ENCODE data around the gene RHEB. TPM values are rescaled to one million over a fixed set of nuclear protein-coding genes. Genes with fewer than 3 reads are reported as not detected.
A peak's percentile ranks its signal among the peaks of the same experiment; 100 is the strongest.

The RHEB gene
- total and polyA plus RNA-seq, 2 of the 13 experiments (the other 11 are each of a cell fraction or from before 2014, with no cell fraction given) = 55.0 to 77.6 TPM

GRCh38 chr7:151462306-151462779 is 57.4 kb downstream of the RHEB start:
- TF ChIP-seq SRSF4 (IDR thresholded peaks at IDR 0.05; ENCODE audit: low read depth, low read length, poor library complexity, severe bottlenecking) (no peak), PAWR (CRISPR knock-in tag; IDR thresholded peaks at IDR 0.05; ENCODE audit: borderline replicate concordance) (no peak), ZFP1 (CRISPR knock-in tag; IDR thresholded peaks at IDR 0.05) (peak; percentile 98), CREM (IDR thresholded peaks at IDR 0.05) (no peak), CREM (CRISPR knock-in tag; IDR thresholded peaks at IDR 0.05) (no peak), ZNF496 (CRISPR knock-in tag; IDR thresholded peaks at IDR 0.05; ENCODE audit: insufficient replicate concordance) (no peak), ZNF547 (CRISPR knock-in tag; IDR thresholded peaks at IDR 0.05) (no peak)
- Histone ChIP-seq H3K9ac (ENCODE audit: insufficient read depth, low read depth, low read length) (no peak overlapping the region), H2AFZ (ENCODE audit: low read length) (no peak overlapping the region), H3K4me1 (ENCODE audit: insufficient read depth, low read length) (peaks cover 19% of the 10 kb centered on the region), H4K20me1 (ENCODE audit: insufficient read depth, low read length) (no peaks in the 10 kb centered on the region), H3K9me3 (ENCODE audit: low read length) (peaks cover 16% of the 10 kb centered on the region), H3K79me2 (ENCODE audit: insufficient read depth, low read length) (no peaks in the 10 kb centered on the region), H3K27me3 (ENCODE audit: control insufficient read depth in 1 of 2, insufficient read depth in 2 of 2, low read length in 2 of 2) (peaks cover 0 to 16% of the 10 kb centered on the region in 2 experiments; a peak in 2 of 5 replicates), H3K4me3 (replicated peaks in 1 of 3; ENCODE audit: insufficient read depth in 1 of 3, low read depth in 2 of 3, low read length in 3 of 3) (no peak overlapping the region), H3K36me3 (replicated peaks in 1 of 2; ENCODE audit: control insufficient read depth in 1 of 2, insufficient read depth in 2 of 2, low read length in 2 of 2) (peaks cover 5 to 16% of the 10 kb centered on the region in 2 experiments; a peak in 4 of 5 replicates), H3K27ac (ENCODE audit: extremely low read length, insufficient read depth, low read length) (no peak overlapping the region), H3K4me2 (ENCODE audit: low read depth, low read length) (no peak overlapping the region)
- ChIA-PET CTCF (ENCODE audit: low intra/inter-chr PET ratio, low total read pairs) (no interaction called here), POLR2A (no interaction called here)
- ATAC-seq (no peak), FAIRE-seq (no peak), DNase-seq (ENCODE audit: low spot score) (no peak)
- intact Hi-C loops (cut with micrococcal nuclease; ENCODE audit: unreplicated experiment) = no loop called here
- TSS peak; percentile 16 for BruUV-seq (replicated peaks)
- in situ Hi-C loops (cut with HindIII; ENCODE audit: extremely low pct_ligation_motif_present, low pct_unique_long_range_greater_than_20kb) = no loop called here
- 50% methylated on average over 1 of the region's 1 CpG for WGBS (ENCODE audit: low lambda C conversion rate)

- in situ Hi-C loops (cut with HindIII; ENCODE audit: extremely low pct_ligation_motif_present, low pct_unique_long_range_greater_than_20kb) (no loop called here), intact Hi-C loops (cut with micrococcal nuclease; ENCODE audit: unreplicated experiment) (no loop called here)
- H3K27me3 ChIP-seq (ENCODE audit: control insufficient read depth in 1 of 2, insufficient read depth in 2 of 2, low read length in 2 of 2) = peaks cover 0 to 18% of the 10 kb centered on the region in 2 experiments; a peak in 2 of 5 replicates
- ChIA-PET POLR2A (no interaction called here), CTCF (ENCODE audit: low intra/inter-chr PET ratio, low total read pairs) (no interaction called here)
- WGBS (ENCODE audit: low lambda C conversion rate) = 81% methylated on average over 4 of the region's 4 CpGs
- no peak overlapping the region for H3K4me3 ChIP-seq (replicated peaks in 1 of 3; ENCODE audit: insufficient read depth in 1 of 3, low read depth in 2 of 3, low read length in 3 of 3)
- H2AFZ ChIP-seq (ENCODE audit: low read length) = no peak overlapping the region
- no peaks in the 10 kb centered on the region for H4K20me1 ChIP-seq (ENCODE audit: insufficient read depth, low read length)
- peaks cover 19% of the 10 kb centered on the region for H3K4me1 ChIP-seq (ENCODE audit: insufficient read depth, low read length)
- no TSS peak for BruUV-seq (replicated peaks)
- no peak overlapping the region for H3K27ac ChIP-seq (ENCODE audit: extremely low read length, insufficient read depth, low read length)
- FAIRE-seq (no peak), DNase-seq (ENCODE audit: low spot score) (no peak), ATAC-seq (no peak)
- H3K9ac ChIP-seq (ENCODE audit: insufficient read depth, low read depth, low read length) = no peak overlapping the region
- no peak overlapping the region for H3K4me2 ChIP-seq (ENCODE audit: low read depth, low read length)
- H3K36me3 ChIP-seq (replicated peaks in 1 of 2; ENCODE audit: control insufficient read depth in 1 of 2, insufficient read depth in 2 of 2, low read length in 2 of 2) = peaks cover 3 to 12% of the 10 kb centered on the region in 2 experiments; a peak in 4 of 5 replicates
- peaks cover 16% of the 10 kb centered on the region for H3K9me3 ChIP-seq (ENCODE audit: low read length)
- no peak for TF ChIP-seq ZNF256 (CRISPR knock-in tag; conservative IDR thresholded peaks at IDR 0.05)
- H3K79me2 ChIP-seq (ENCODE audit: insufficient read depth, low read length) = no peaks in the 10 kb centered on the region
These were observed 57.8 kb downstream of the RHEB start for GRCh38 chr7:151461942-151462230.

All from HepG2 (cell line).